HepG2 (cell line): ENCODE results near the gene ANKK1. TPM values are rescaled to one million over a fixed set of nuclear protein-coding genes. Genes with fewer than 3 reads are reported as not detected.

ENCODE experiments used
- ATAC-seq: fragments of 200-7000 bp; cut with Tn5 transposase; 3 replicates; pipeline ENCODE4 v1.9.1; 2020; ENCODE audit warnings: mild to moderate bottlenecking, moderate library complexity
- BruUV-seq: library from RNA; stranded (reverse); fragments of 400-500 nt; replicated peaks from 2 replicates; lab custom pipeline; 2021; lab: Mats Ljungman, UMichigan
- CTCF ChIA-PET: fragments of 300-600 bp; formaldehyde crosslinking; extraction: SDS; loops from one replicate; lab custom pipeline; 2021; ENCODE audit warnings: low total read pairs, inconsistent platforms, low intra/inter-chr PET ratio; lab: Yijun Ruan, JAX
- POLR2A ChIA-PET: fragments of 350-600 bp; sonication (Branson Sonifier 250); formaldehyde crosslinking; loops from one replicate; lab custom pipeline; 2020; ENCODE audit warnings: antibody characterized with exemption, inconsistent platforms; lab: Yijun Ruan, JAX
- DNase-seq: peaks from one replicate; pipeline ENCODE4 v3.0.0-alpha.2; 2015; ENCODE audit warnings: low spot score
- FAIRE-seq: peaks from 3 replicates; lab custom pipeline; 2011; peaks lifted over from hg19 to GRCh38; lab: Jason Lieb, UNC
- H2AFZ ChIP-seq: one replicate; pipeline ENCODE4 v1.6.1; 2011; ENCODE audit warnings: low read length, inconsistent platforms
- H3K27ac ChIP-seq: fragments of 300-600 bp; 3 replicates; pipeline ENCODE4 v1.8.0; 2011; ENCODE audit warnings: mixed run types, mild to moderate bottlenecking, mixed read lengths, low read length, inconsistent platforms; ENCODE audit not compliant: insufficient read depth; ENCODE audit errors: extremely low read length
- H3K27me3 ChIP-seq, 2 experiments: fragments of 200-600 bp in 1 of 2; 2 replicates in 1 of 2; 3 replicates in 1 of 2; pipeline versions ENCODE4 v1.6.0 to v1.8.0; 2011; ENCODE audit warnings: low read length in 2 of 2, mild to moderate bottlenecking in 2 of 2, moderate library complexity in 2 of 2, inconsistent platforms in 1 of 2; ENCODE audit not compliant: insufficient read depth in 2 of 2, control insufficient read depth in 1 of 2
- H3K36me3 ChIP-seq, 2 experiments: fragments of 200-600 bp in 1 of 2; replicated peaks in 1 of 2; 2 replicates in 1 of 2; 3 replicates in 1 of 2; pipeline versions ENCODE4 v1.5.1 to v1.8.0; 2011; ENCODE audit warnings: low read length in 2 of 2, inconsistent platforms in 1 of 2; ENCODE audit not compliant: insufficient read depth in 2 of 2, control insufficient read depth in 1 of 2
- H3K4me1 ChIP-seq: 2 replicates; pipeline ENCODE4 v1.5.1; 2012; ENCODE audit warnings: low read length, inconsistent platforms; ENCODE audit not compliant: insufficient read depth
- H3K4me2 ChIP-seq: 2 replicates; pipeline ENCODE4 v1.6.0; 2011; ENCODE audit warnings: low read depth, low read length, inconsistent platforms
- H3K4me3 ChIP-seq, 3 experiments: fragments of 200-600 bp in 1 of 3; sonication (generic), shearing (Covaris generic) in 1 of 3; replicated peaks in 1 of 3; 2 replicates each; pipeline ENCODE4 v1.5.1; 2011 to 2016; ENCODE audit warnings: low read length in 3 of 3, inconsistent platforms in 2 of 3, low read depth in 2 of 3, mild to moderate bottlenecking in 2 of 3, control low read depth in 1 of 3, mixed read lengths in 1 of 3; ENCODE audit not compliant: insufficient read depth in 1 of 3
- H3K79me2 ChIP-seq: one replicate; pipeline ENCODE4 v1.6.1; 2011; ENCODE audit warnings: low read length, inconsistent platforms; ENCODE audit not compliant: insufficient read depth
- H3K9ac ChIP-seq: 2 replicates; pipeline ENCODE4 v1.6.0; 2011; ENCODE audit warnings: mild to moderate bottlenecking, low read depth, low read length, inconsistent platforms; ENCODE audit not compliant: insufficient read depth
- H3K9me3 ChIP-seq: 2 replicates; pipeline ENCODE4 v1.5.1; 2012; ENCODE audit warnings: mild to moderate bottlenecking, low read length
- H4K20me1 ChIP-seq: 2 replicates; pipeline ENCODE4 v1.6.0; 2011; ENCODE audit warnings: inconsistent platforms, mild to moderate bottlenecking, low read length, moderate library complexity; ENCODE audit not compliant: insufficient read depth
- GMEB2 ChIP-seq: IDR thresholded peaks from 2 replicates; pipeline ENCODE4 v1.6.1; 2016; ENCODE audit warnings: missing biosample characterization, missing genetic modification reagents, low read depth
- HOXA7 ChIP-seq: sonication (generic); formaldehyde crosslinking; IDR thresholded peaks from 2 replicates; pipeline ENCODE4 v1.8.1; 2022; ENCODE audit warnings: mild to moderate bottlenecking, missing genetic modification reagents, moderate library complexity
- KAT8 ChIP-seq: IDR thresholded peaks from 2 replicates; pipeline ENCODE4 v1.6.1; 2016; ENCODE audit warnings: missing genetic modification reagents, missing compliant biosample characterization
- MBD4 ChIP-seq: IDR thresholded peaks from 2 replicates; pipeline ENCODE4 v1.6.1; 2012; ENCODE audit warnings: low read length, inconsistent platforms, borderline replicate concordance
- SYNCRIP ChIP-seq: fragments of 200-400 bp; formaldehyde crosslinking; IDR thresholded peaks from 2 replicates; pipeline ENCODE4 v1.6.1; 2018; ENCODE audit warnings: mild to moderate bottlenecking, low read depth, low read length; ENCODE audit not compliant: insufficient read depth
- TFDP2 ChIP-seq: sonication (generic); formaldehyde crosslinking; IDR thresholded peaks from 2 replicates; pipeline ENCODE4 v1.4.0; 2020; ENCODE audit warnings: missing genetic modification reagents
- ZFP36 ChIP-seq: fragments of 150-350 bp; IDR thresholded peaks from 2 replicates; pipeline ENCODE4 v1.6.1; 2018; ENCODE audit warnings: borderline replicate concordance, low read length, low read depth; ENCODE audit not compliant: partially characterized antibody
- ZNF136 ChIP-seq: sonication (generic); formaldehyde crosslinking; IDR thresholded peaks from 2 replicates; pipeline ENCODE4 v1.8.1; 2022; ENCODE audit warnings: low read depth, mild to moderate bottlenecking, moderate library complexity, missing genetic modification reagents
- ZNF460 ChIP-seq: sonication (generic); formaldehyde crosslinking; IDR thresholded peaks from 2 replicates; pipeline ENCODE4 v1.5.1; 2020; ENCODE audit warnings: missing genetic modification reagents, mild to moderate bottlenecking, borderline replicate concordance
- ZNF749 ChIP-seq: sonication (generic); formaldehyde crosslinking; IDR thresholded peaks from 2 replicates; pipeline ENCODE4 v1.8.0; 2022; ENCODE audit warnings: mild to moderate bottlenecking, missing genetic modification reagents, moderate library complexity, borderline replicate concordance
- ZNF879 ChIP-seq: sonication (generic); formaldehyde crosslinking; IDR thresholded peaks from 2 replicates; pipeline ENCODE4 v1.8.1; 2023; ENCODE audit warnings: missing genetic modification reagents
- WGBS: methylation state at CpG from one replicate; pipeline ENCODE4 v1.1.6; 2017; ENCODE audit warnings: low lambda C conversion rate; 5-methylcytosine and 5-hydroxymethylcytosine counted together
- in situ Hi-C: cut with HindIII; loops from 2 replicates; pipeline ENCODE4 v1.10.0; 2017; ENCODE audit warnings: low pct_unique_long_range_greater_than_20kb; ENCODE audit not compliant: extremely low pct_ligation_motif_present
- intact Hi-C: fragments of 100-400 bp; cut with micrococcal nuclease; formaldehyde crosslinking; loops from one replicate; pipeline ENCODE4 v1.10.0; 2022; ENCODE audit not compliant: unreplicated experiment
- polyA plus RNA-seq, 8 experiments: library from polyadenylated mRNA; depleted of rRNA in 3 of 8; stranded (reverse) in 7 of 8; unstranded in 1 of 8; fragments of >200 nt; fragmentation: Illumina TruSeq in 4 of 8; extraction: Trizol in 4 of 8; gene quantifications; 2 replicates each; pipeline versions ENCODE4 v1.2.1 to v1.2.3, GENCODE V29; 2011 to 2016; ENCODE audit warnings: low read depth in 4 of 8, missing spikeins in 1 of 8, mixed read lengths in 1 of 8; ENCODE audit not compliant: insufficient read depth in 1 of 8
- total RNA-seq, 5 experiments: library from RNA; depleted of rRNA; stranded (reverse); fragments of >200 nt; fragmentation: Illumina TruSeq; extraction: Trizol; gene quantifications; 2 replicates each; pipeline ENCODE4 v1.2.3, GENCODE V29; 2016; ENCODE audit warnings: low read depth in 1 of 5

The ANKK1 gene
- total and polyA plus RNA-seq, 2 of the 13 experiments (the other 11 are each of a cell fraction or from before 2014, with no cell fraction given): 0.04 to 0.22 TPM

- no peak overlapping the region for H3K4me3 ChIP-seq
- no peaks in the 10 kb centered on the region for H3K36me3 ChIP-seq
- H2AFZ ChIP-seq: no peak overlapping the region
- ATAC-seq (no peak), DNase-seq (no peak), FAIRE-seq (no peak)
- no peak overlapping the region for H3K4me2 ChIP-seq
- TF ChIP-seq KAT8 (CRISPR knock-in tag) (no peak), ZNF879 (CRISPR knock-in tag) (no peak), MBD4 (no peak), ZFP36 (no peak), SYNCRIP (no peak), ZNF460 (no peak), GMEB2 (CRISPR knock-in tag) (no peak), TFDP2 (CRISPR knock-in tag) (no peak), HOXA7 (CRISPR knock-in tag) (no peak), ZNF136 (CRISPR knock-in tag) (no peak), ZNF749 (no peak)
- no peaks in the 10 kb centered on the region for H3K79me2 ChIP-seq
- no TSS peak for BruUV-seq
- 37% methylated on average over 7 of the region's 7 CpGs for WGBS
- ChIA-PET CTCF (no interaction called here), POLR2A (no interaction called here)
- H3K4me1 ChIP-seq: no peaks in the 10 kb centered on the region
- no peaks in the 10 kb centered on the region for H4K20me1 ChIP-seq
- no peak overlapping the region for H3K9ac ChIP-seq
- no peak overlapping the region for H3K27ac ChIP-seq
- H3K9me3 ChIP-seq: no peaks in the 10 kb centered on the region
- in situ Hi-C loops: no loop called here
- H3K27me3 ChIP-seq: no peaks in the 10 kb centered on the region
- intact Hi-C loops: no loop called here
These were observed 9.7 kb upstream of the ANKK1 start for GRCh38 chr11:113377681-113378412.
